Measurements from ENCODE around the gene OOSP2.
"Not testable (repeated sequence)": the region's sequence is repeated elsewhere in the genome, so short reads cannot be mapped to it uniquely, and the experiment has no call there.

The OOSP2 gene

GRCh38 chr11:60040109-60040508, at the start of gene OOSP2:
Gene OOSP2 (plus strand): TSS chr11:60040409. CDS start chr11:60040460, 51 bp downstream.
- no peak for DNase-seq

- no peak for DNase-seq
Observed at GRCh38 chr11:59990421-59990820, 49.8 kb upstream of the OOSP2 start.

GRCh38 chr11:59992425-59992824, 47.8 kb upstream of the OOSP2 start:
- DNase-seq, result no peak

GRCh38 chr11:59997800-59998199, 42.4 kb upstream of the OOSP2 start:
- no peak for DNase-seq

- DNase-seq, result no peak
Observed at GRCh38 chr11:59999691-60000090, 40.5 kb upstream of the OOSP2 start.

GRCh38 chr11:60003729-60004128, 36.5 kb upstream of the OOSP2 start:
- DNase-seq, result no peak

GRCh38 chr11:60005360-60005759, 34.8 kb upstream of the OOSP2 start:
- no peak for DNase-seq

- DNase-seq, result no peak
Observed at GRCh38 chr11:60016881-60017280, 23.3 kb upstream of the OOSP2 start, which contains the start of gene OOSP4B. Gene OOSP4B (plus strand): TSS chr11:60017181.

- no peak for DNase-seq
Observed at GRCh38 chr11:60018058-60018457, 22.2 kb upstream of the OOSP2 start.

GRCh38 chr11:60020376-60020775, 19.8 kb upstream of the OOSP2 start:
- DNase-seq, result not testable (repeated sequence)

GRCh38 chr11:60029015-60029632, 11.1 kb upstream of the OOSP2 start:
- DNase-seq, result no peak

- DNase-seq, result not testable (repeated sequence)
Observed at GRCh38 chr11:60050422-60050821, 10.2 kb downstream of the OOSP2 start.

GRCh38 chr11:60050839-60051238, 10.6 kb downstream of the OOSP2 start:
- not testable (repeated sequence) for DNase-seq

GRCh38 chr11:60056349-60056969, 16.2 kb downstream of the OOSP2 start, which contains the start of gene MS4A3:
Gene MS4A3 (plus strand): TSS chr11:60056665. CDS start chr11:60061161, 4,496 bp downstream.
- DNase-seq, result no peak

GRCh38 chr11:60059052-60059451, 18.8 kb downstream of the OOSP2 start:
- no peak for DNase-seq

- DNase-seq, result no peak
Observed at GRCh38 chr11:60059521-60060240, 19.5 kb downstream of the OOSP2 start.

GRCh38 chr11:60064111-60064510, 23.9 kb downstream of the OOSP2 start:
- DNase-seq, result no peak

- no peak for DNase-seq
Observed at GRCh38 chr11:60065801-60066200, 25.6 kb downstream of the OOSP2 start.

- no peak for DNase-seq
Observed at GRCh38 chr11:60069450-60069849, 29.2 kb downstream of the OOSP2 start.

- not testable (repeated sequence) for DNase-seq
Observed at GRCh38 chr11:60071644-60072043, 31.4 kb downstream of the OOSP2 start.

GRCh38 chr11:60077216-60077817, 37.1 kb downstream of the OOSP2 start:
- DNase-seq, result no peak

- DNase-seq, result no peak
Observed at GRCh38 chr11:60077981-60078380, 37.8 kb downstream of the OOSP2 start.

GRCh38 chr11:60078745-60079144, 38.5 kb downstream of the OOSP2 start:
- no peak for DNase-seq

- no peak for DNase-seq
Observed at GRCh38 chr11:60080535-60080934, 40.3 kb downstream of the OOSP2 start.
